Adrenal gland (tissue), 12 donors: Measurements from ENCODE around the gene ANKRD11. TPM values are rescaled to one million over a fixed set of nuclear protein-coding genes. Genes with fewer than 3 reads are reported as not detected.

Experiments used
- DNase-seq, 7 donors: peaks; one replicate each; pipeline ENCODE4 v3.0.0-alpha.2; 2019 to 2020
- H3K27ac ChIP-seq, 5 donors: fragments of 200-600 bp; sonication (generic) in 4 of 5; 1 replicate in 3 of 5; 2 replicates in 2 of 5; pipeline versions ENCODE4 v1.5.1 to v1.8.0; 2016 to 2020; ENCODE audit warnings: mild to moderate bottlenecking in 1 of 5
- H3K27me3 ChIP-seq: fragments of 200-600 bp; 2 replicates; pipeline ENCODE4 v1.8.0; 2021
- H3K36me3 ChIP-seq, 2 donors: fragments of 200-600 bp; replicated peaks in 1 of 2; 1 replicate in 1 of 2; 2 replicates in 1 of 2; pipeline versions ENCODE4 v1.5.1 to v1.8.0; 2018 to 2022
- H3K4me1 ChIP-seq, 2 donors: fragments of 200-600 bp; replicated peaks in 1 of 2; 1 replicate in 1 of 2; 2 replicates in 1 of 2; pipeline versions ENCODE4 v1.5.1 to v1.8.0; 2018 to 2021
- H3K4me3 ChIP-seq, 4 donors: fragments of 200-600 bp; sonication (generic) in 3 of 4; one replicate each; pipeline ENCODE4 v1.5.1; 2016 to 2018
- H3K9me3 ChIP-seq, 3 donors: fragments of 200-600 bp; sonication (generic) in 1 of 3; replicated peaks in 1 of 3; 1 replicate in 2 of 3; 2 replicates in 1 of 3; pipeline versions ENCODE4 v1.5.1 to v1.8.0; 2016 to 2021
- CTCF ChIP-seq, 6 experiments: fragments of 450-650 bp in 4 of 6; fragments of 200-600 bp in 2 of 6; sonication (generic) in 1 of 6; IDR thresholded peaks; 1 replicate in 5 of 6; 2 replicates in 1 of 6; pipeline versions ENCODE4 v1.5.1 to v1.8.0; 2016 to 2021; ENCODE audit warnings: antibody characterized with exemption in 6 of 6, mild to moderate bottlenecking in 2 of 6, moderate library complexity in 1 of 6
- POLR2A ChIP-seq, 2 donors: fragments of 450-650 bp; IDR thresholded peaks; one replicate each; pipeline ENCODE4 v1.6.1; 2017; ENCODE audit warnings: antibody characterized with exemption in 2 of 2, mild to moderate bottlenecking in 2 of 2, moderate library complexity in 1 of 2
- WGBS, 4 donors: extraction: QIAGEN DNeasy Blood & Tissue Kit in 2 of 4; methylation state at CpG; one replicate each; pipeline versions ENCODE4 v1.1.5 to v1.1.7; 2013 to 2017; 5-methylcytosine and 5-hydroxymethylcytosine counted together
- intact Hi-C, 2 donors: fragments of 100-400 bp; cut with DNase I; formaldehyde crosslinking; loops; one replicate each; pipeline versions ENCODE4 v1.14.1 to v1.15.0; 2022 to 2023
- polyA plus RNA-seq, 3 donors: library from polyadenylated mRNA; stranded (reverse); fragments of 200-250 nt in 2 of 3; fragments of 350-450 nt in 1 of 3; fragmentation: Illumina TruSeq in 1 of 3; extraction: RNeasy Lipid Tissue Mini Kit (QIAGEN cat#74804) in 1 of 3; gene quantifications; one replicate each; pipeline ENCODE4 v1.2.3, GENCODE V29; 2013 to 2014
- total RNA-seq, 9 donors: library from RNA; depleted of rRNA in 4 of 9; stranded (reverse); fragments of >200 nt in 4 of 9; fragments of 120-200 nt in 1 of 9; fragmentation: NEBNext Ultra II Directional in 1 of 9; extraction: Animal tissue kit (Norgen Biotek cat#: 25700) in 1 of 9; gene quantifications; one replicate each; pipeline versions ENCODE4 v1.1.0 to v1.2.4, GENCODE V29; 2013 to 2023
- donor health status: healthy with polysubstance abuse.
- donor health status: Bipolar disorder and iron deficiency.
- donor health status: DM: yes; HTN: yes; CAD: no.
- donor health status: DM: no; HTN: no; CAD: no.
- donor health status: DM: no; HTN: no; CAD: no.
- donor health status: DM: yes; HTN: yes; CAD: no.

Gene ANKRD11
- total and polyA plus RNA-seq, 12 donors = 29.7 to 127 (median 80.1) TPM

DNA sequence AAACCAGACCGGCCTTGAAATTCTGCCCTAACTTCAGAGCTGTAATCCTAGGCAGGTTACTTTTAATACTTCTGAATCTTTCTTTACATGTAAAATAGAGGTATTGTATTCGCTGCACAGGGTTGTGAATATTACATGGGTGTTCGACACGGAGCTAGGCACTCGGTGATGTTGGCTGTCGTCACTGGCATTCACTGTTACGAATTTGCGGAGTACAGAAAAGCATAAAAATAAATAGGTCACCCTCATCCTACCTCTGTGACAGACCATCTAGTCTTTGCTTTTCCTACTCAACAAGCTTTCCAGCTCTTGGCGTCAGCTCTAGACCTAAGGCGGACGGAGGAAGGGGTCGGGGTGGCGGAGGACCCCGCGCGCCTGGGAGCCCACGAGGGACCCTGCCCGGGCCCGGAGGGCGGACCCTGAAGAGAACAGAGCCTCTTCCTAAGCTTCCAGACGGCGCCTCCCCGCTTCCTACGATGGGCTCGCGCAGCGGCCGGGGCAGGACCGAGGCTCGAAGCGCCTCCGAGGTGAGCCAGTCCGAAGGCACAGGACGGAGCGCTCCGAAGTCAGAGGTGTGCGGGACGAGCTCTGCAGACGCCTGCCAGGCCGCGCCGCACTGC, 17.0 kb upstream of the ANKRD11 start:
- H3K4me3 ChIP-seq = peak overlapping the region; percentile 89 to 94 (median 90)
- 8 to 33% (median 12%) methylated on average over 10 to 42 of the region's 42 CpGs for WGBS, 4 donors
- no peak for TF ChIP-seq CTCF (IDR thresholded peaks at IDR 0.05)
- TF ChIP-seq POLR2A (IDR thresholded peaks at IDR 0.05) = no peak
- peaks cover 0 to 18% of the 10 kb centered on the region in 2 donors for H3K36me3 ChIP-seq
- peak overlapping the region in 4 of 5 donors; percentile 90 to 96 (median 94) for H3K27ac ChIP-seq
- peak in 1 of 7 donors; percentile 45 for DNase-seq
- H3K4me1 ChIP-seq = peaks cover 20 to 40% of the 10 kb centered on the region in 2 donors
- no peaks in the 10 kb centered on the region for H3K27me3 ChIP-seq
- intact Hi-C loops = loop anchor here (5.0 to 10.0 kb wide), 3 partner anchors 175 to 263 kb away; no protein-coding TSS in a partner anchor
- H3K9me3 ChIP-seq = no peaks in the 10 kb centered on the region

GRCh38 chr16:89506791-89507191, 16.4 kb upstream of the ANKRD11 start:
- H3K4me1 ChIP-seq = peaks cover 20 to 40% of the 10 kb centered on the region in 2 donors
- no peak for DNase-seq
- no peaks in the 10 kb centered on the region for H3K27me3 ChIP-seq
- H3K27ac ChIP-seq = peak overlapping the region in 4 of 5 donors; percentile 90 to 96 (median 94)
- intact Hi-C loops = loop anchor here (5.0 to 10.0 kb wide), 3 partner anchors 174 to 262 kb away; no protein-coding TSS in a partner anchor
- no peak for TF ChIP-seq POLR2A (IDR thresholded peaks at IDR 0.05)
- TF ChIP-seq CTCF (IDR thresholded peaks at IDR 0.05) = no peak
- 41 to 50% (median 45%) methylated on average over 15 of the region's 15 CpGs for whole genome bisulfite sequencing, 4 donors
- H3K36me3 ChIP-seq = peaks cover 0 to 14% of the 10 kb centered on the region in 2 donors
- no peaks in the 10 kb centered on the region for H3K9me3 ChIP-seq
- peak overlapping the region in 1 of 4 donors; percentile 94 for H3K4me3 ChIP-seq

- whole genome bisulfite sequencing, 4 donors = 59 to 71% (median 63%) methylated on average over 4 of the region's 4 CpGs
- intact Hi-C loops = loop anchor here (5.0 to 10.0 kb wide), 3 partner anchors 174 to 261 kb away; no protein-coding TSS in a partner anchor
- peak overlapping the region; percentile 42 to 96 (median 77) for H3K27ac ChIP-seq
- peak overlapping the region in 1 of 4 donors; percentile 28 for H3K4me3 ChIP-seq
- DNase-seq = peak in 2 of 7 donors; percentile 34 to 42
- no peak for TF ChIP-seq POLR2A (IDR thresholded peaks at IDR 0.05)
- no peak for TF ChIP-seq CTCF (IDR thresholded peaks at IDR 0.05)
- no peaks in the 10 kb centered on the region for H3K9me3 ChIP-seq
- peaks cover 0 to 7% of the 10 kb centered on the region in 2 donors for H3K36me3 ChIP-seq
- no peaks in the 10 kb centered on the region for H3K27me3 ChIP-seq
- peaks cover 20 to 40% of the 10 kb centered on the region in 2 donors for H3K4me1 ChIP-seq
Measured at GRCh38 chr16:89506113-89506504, 15.7 kb upstream of the ANKRD11 start.

- no peaks in the 10 kb centered on the region for H3K9me3 ChIP-seq
- TF ChIP-seq POLR2A (IDR thresholded peaks at IDR 0.05) = peak in 1 of 2 donors; percentile 78
- TF ChIP-seq CTCF (IDR thresholded peaks at IDR 0.05) = no peak
- H3K4me1 ChIP-seq = peaks cover 20 to 40% of the 10 kb centered on the region in 2 donors
- DNase-seq = peak; percentile 89 to 98 (median 96)
- peaks cover 0 to under 1% of the 10 kb centered on the region in 2 donors for H3K36me3 ChIP-seq
- 21 to 24% (median 23%) methylated on average over 19 to 20 of the region's 20 CpGs for WGBS, 4 donors
- intact Hi-C loops = loop anchor here (5.0 to 10.0 kb wide), 3 partner anchors 173 to 261 kb away; no protein-coding TSS in a partner anchor
- H3K4me3 ChIP-seq = peak overlapping the region in 1 of 4 donors; percentile 28
- H3K27ac ChIP-seq = peak overlapping the region; percentile 77 to 96 (median 79)
- no peaks in the 10 kb centered on the region for H3K27me3 ChIP-seq
Measured at GRCh38 chr16:89505204-89506112, 15.1 kb upstream of the ANKRD11 start.
